IPS-18c (cell line): ENCODE measurements around the gene LCE2B.
"Not testable (repeated sequence)": the region's sequence is repeated elsewhere in the genome, so short reads cannot be mapped to it uniquely, and the experiment has no call there.

Experiments used
- H3K4me3 ChIP-seq: 2 replicates; pipeline ENCODE4 v1.7.0; 2013; ENCODE audit warnings: low read depth, mild to moderate bottlenecking, low read length, moderate library complexity; ENCODE audit not compliant: insufficient read depth
- H3K9me3 ChIP-seq: one replicate; pipeline ENCODE4 v1.6.1; 2013; ENCODE audit warnings: mild to moderate bottlenecking, low read length, moderate library complexity; ENCODE audit not compliant: control insufficient read depth, insufficient read depth

LCE2B gene

GRCh38 chr1:152685823-152686222, at the start of gene LCE2B:
Gene LCE2B (plus strand): TSS chr1:152686123. CDS start chr1:152686844, 721 bp downstream.
- H3K4me3 ChIP-seq, H3K9me3 ChIP-seq: not testable (repeated sequence)

- no peak overlapping the region for H3K4me3 ChIP-seq
- peaks cover 15% of the 10 kb centered on the region for H3K9me3 ChIP-seq
These were observed 45.6 kb upstream of the LCE2B start for GRCh38 chr1:152640351-152640750.

GRCh38 chr1:152643945-152644344, 42.0 kb upstream of the LCE2B start:
- peaks cover 14% of the 10 kb centered on the region for H3K9me3 ChIP-seq
- no peak overlapping the region for H3K4me3 ChIP-seq

- H3K4me3 ChIP-seq: no peak overlapping the region
- H3K9me3 ChIP-seq: peaks cover 14% of the 10 kb centered on the region
These were observed 40.8 kb upstream of the LCE2B start for GRCh38 chr1:152645146-152645545.

GRCh38 chr1:152646656-152647055, 39.3 kb upstream of the LCE2B start:
- H3K9me3 ChIP-seq: peaks cover 8% of the 10 kb centered on the region
- H3K4me3 ChIP-seq: no peak overlapping the region

GRCh38 chr1:152654110-152654509, 31.8 kb upstream of the LCE2B start:
- Histone ChIP-seq H3K9me3 (peaks cover 4% of the 10 kb centered on the region), H3K4me3 (no peak overlapping the region)

GRCh38 chr1:152656459-152656858, 29.5 kb upstream of the LCE2B start:
- no peak overlapping the region for H3K4me3 ChIP-seq
- H3K9me3 ChIP-seq: peaks cover 4% of the 10 kb centered on the region

GRCh38 chr1:152657677-152658076, 28.2 kb upstream of the LCE2B start:
- H3K4me3 ChIP-seq: no peak overlapping the region
- H3K9me3 ChIP-seq: peaks cover 4% of the 10 kb centered on the region

GRCh38 chr1:152658649-152659048, 27.3 kb upstream of the LCE2B start:
- H3K9me3 ChIP-seq: peaks cover 4% of the 10 kb centered on the region
- H3K4me3 ChIP-seq: no peak overlapping the region

- no peak within 1 kb of the TSS; the same call in 1 of the 2 replicates for H3K4me3 ChIP-seq
- peaks cover 12% of the 10 kb centered on the region for H3K9me3 ChIP-seq
These were observed 22.8 kb upstream of the LCE2B start, which contains the start of gene LCE2D for GRCh38 chr1:152663098-152663497. Gene LCE2D (plus strand): TSS chr1:152663380. CDS start chr1:152664106, 726 bp downstream.

GRCh38 chr1:152666171-152666570, 19.8 kb upstream of the LCE2B start:
- H3K9me3 ChIP-seq: peaks cover 12% of the 10 kb centered on the region

GRCh38 chr1:152667648-152668047, 18.3 kb upstream of the LCE2B start:
- peaks cover 12% of the 10 kb centered on the region for H3K9me3 ChIP-seq

More at GRCh38 chr1:152666171-152666570, 19.8 kb upstream of the LCE2B start:
- H3K4me3 ChIP-seq: not testable (repeated sequence)

GRCh38 chr1:152673016-152673415, 12.9 kb upstream of the LCE2B start:
- H3K9me3 ChIP-seq: peaks cover 13% of the 10 kb centered on the region

More at GRCh38 chr1:152667648-152668047, 18.3 kb upstream of the LCE2B start:
- no peak overlapping the region for H3K4me3 ChIP-seq

GRCh38 chr1:152674983-152675382, 10.9 kb upstream of the LCE2B start, which contains the start of gene LCE2C:
Gene LCE2C (plus strand): TSS chr1:152675279. CDS start chr1:152676016, 737 bp downstream.
- H3K9me3 ChIP-seq: peaks cover 21% of the 10 kb centered on the region
- H3K4me3 ChIP-seq: not testable (repeated sequence)

More at GRCh38 chr1:152673016-152673415, 12.9 kb upstream of the LCE2B start:
- no peak overlapping the region for H3K4me3 ChIP-seq

- H3K9me3 ChIP-seq: peaks cover 24% of the 10 kb centered on the region
- H3K4me3 ChIP-seq: no peak overlapping the region
These were observed 6.5 kb upstream of the LCE2B start for GRCh38 chr1:152679459-152679858.

GRCh38 chr1:152681616-152682015, 4.3 kb upstream of the LCE2B start:
- H3K9me3 ChIP-seq: peaks cover 22% of the 10 kb centered on the region

GRCh38 chr1:152683846-152684245, 2.1 kb upstream of the LCE2B start:
- H3K9me3 ChIP-seq: peaks cover 15% of the 10 kb centered on the region
- H3K4me3 ChIP-seq: no peak overlapping the region

More at GRCh38 chr1:152681616-152682015, 4.3 kb upstream of the LCE2B start:
- no peak overlapping the region for H3K4me3 ChIP-seq

GRCh38 chr1:152697701-152698600, 12.0 kb downstream of the LCE2B start, which contains the start of gene LCE2A:
Gene LCE2A (plus strand): TSS chr1:152698345. CDS start chr1:152698902, 557 bp downstream.
- no peak within 1 kb of the TSS for H3K4me3 ChIP-seq
- peaks cover 10% of the 10 kb centered on the region for H3K9me3 ChIP-seq
